Loucy (cell line): Measurements from ENCODE around the gene RBMS3.

Source experiments
- H2AFZ ChIP-seq: fragments of 200-600 bp; sonication (generic); 2 replicates; pipeline ENCODE4 v1.6.0; 2016; ENCODE audit warnings: antibody characterized with exemption, mild to moderate bottlenecking, low read length, moderate library complexity
- H3F3A ChIP-seq: fragments of 200-600 bp; 2 replicates; pipeline ENCODE4 v1.6.0; 2016; ENCODE audit warnings: antibody characterized with exemption, low read depth, mild to moderate bottlenecking
- H3K27me3 ChIP-seq: fragments of 200-600 bp; sonication (generic); 2 replicates; pipeline ENCODE4 v1.6.1; 2014; ENCODE audit warnings: low read length, mild to moderate bottlenecking; ENCODE audit not compliant: insufficient read depth, poor library complexity, severe bottlenecking
- H3K36me3 ChIP-seq: fragments of 200-600 bp; sonication (generic); 2 replicates; pipeline ENCODE4 v1.6.1; 2016; ENCODE audit warnings: low read length; ENCODE audit not compliant: insufficient read depth
- H3K4me1 ChIP-seq: fragments of 200-600 bp; sonication (generic); 2 replicates; pipeline ENCODE4 v1.5.1; 2014; ENCODE audit warnings: low read length, mild to moderate bottlenecking; ENCODE audit not compliant: insufficient read depth, poor library complexity, severe bottlenecking
- H3K4me2 ChIP-seq: fragments of 200-600 bp; sonication (generic); 2 replicates; pipeline ENCODE4 v1.6.0; 2014; ENCODE audit warnings: antibody characterized with exemption, low read length, low read depth, mild to moderate bottlenecking; ENCODE audit not compliant: poor library complexity, severe bottlenecking
- H3K4me3 ChIP-seq: fragments of 200-600 bp; sonication (generic); 2 replicates; pipeline ENCODE4 v1.5.1; 2014; ENCODE audit warnings: low read length, mild to moderate bottlenecking, mixed read lengths; ENCODE audit not compliant: poor library complexity, severe bottlenecking
- H3K79me2 ChIP-seq: fragments of 200-600 bp; sonication (generic); 2 replicates; pipeline ENCODE4 v1.6.1; 2014; ENCODE audit warnings: low read length; ENCODE audit not compliant: insufficient read depth
- H3K9ac ChIP-seq: fragments of 200-600 bp; sonication (generic); 2 replicates; pipeline ENCODE4 v1.6.0; 2014; ENCODE audit warnings: mild to moderate bottlenecking, low read depth, low read length, moderate library complexity; ENCODE audit not compliant: poor library complexity, severe bottlenecking
- H3K9me2 ChIP-seq: fragments of 200-600 bp; sonication (generic); replicated peaks from 2 replicates; pipeline ENCODE4 v1.6.1; 2016; ENCODE audit warnings: low read depth, low read length, mixed read lengths
- H3K9me3 ChIP-seq: fragments of 200-600 bp; sonication (generic); 2 replicates; pipeline ENCODE4 v1.6.1; 2014; ENCODE audit warnings: mild to moderate bottlenecking, antibody characterized with exemption, low read length, low read depth; ENCODE audit not compliant: insufficient read depth
- H4K20me1 ChIP-seq: fragments of 200-600 bp; sonication (generic); 2 replicates; pipeline ENCODE4 v1.6.0; 2014; ENCODE audit warnings: antibody characterized with exemption, low read length, mild to moderate bottlenecking; ENCODE audit not compliant: insufficient read depth, poor library complexity, severe bottlenecking
- CTCF ChIP-seq: fragments of 200-600 bp; sonication (generic); conservative IDR thresholded peaks from 2 replicates; pipeline ENCODE4 v1.5.1; 2014; ENCODE audit warnings: mild to moderate bottlenecking, antibody characterized with exemption, low read length
- EZH2phosphoT487 ChIP-seq: fragments of 200-600 bp; IDR thresholded peaks from 2 replicates; pipeline ENCODE4 v1.6.1; 2018; ENCODE audit warnings: antibody characterized with exemption, mild to moderate bottlenecking, moderate library complexity, borderline replicate concordance

The RBMS3 gene

GRCh38 chr3:29971895-29972294 is 691.0 kb downstream of the RBMS3 start:
- peaks cover 9% of the 10 kb centered on the region; the same call in 1 of the 2 replicates for H3K9me2 ChIP-seq
- H3K36me3 ChIP-seq = no peaks in the 10 kb centered on the region
- no peak overlapping the region for H3K4me2 ChIP-seq
- H3K79me2 ChIP-seq = no peaks in the 10 kb centered on the region
- H3K9me3 ChIP-seq = no peaks in the 10 kb centered on the region
- no peaks in the 10 kb centered on the region for H3K4me1 ChIP-seq
- no peaks in the 10 kb centered on the region for H3F3A ChIP-seq
- no peak overlapping the region for H3K9ac ChIP-seq
- no peak overlapping the region for H2AFZ ChIP-seq
- H3K27me3 ChIP-seq = peaks cover 3% of the 10 kb centered on the region
- H3K4me3 ChIP-seq = no peak overlapping the region
- no peaks in the 10 kb centered on the region for H4K20me1 ChIP-seq
- TF ChIP-seq EZH2phosphoT487 (no peak), CTCF (no peak)

GRCh38 chr3:29972320-29972993 is 691.6 kb downstream of the RBMS3 start:
- no peak overlapping the region for H3K9ac ChIP-seq
- no peaks in the 10 kb centered on the region for H3K79me2 ChIP-seq
- no peaks in the 10 kb centered on the region for H3K36me3 ChIP-seq
- H3F3A ChIP-seq = no peaks in the 10 kb centered on the region
- H3K4me2 ChIP-seq = no peak overlapping the region
- H3K9me3 ChIP-seq = no peaks in the 10 kb centered on the region
- TF ChIP-seq CTCF (no peak), EZH2phosphoT487 (no peak)
- H3K27me3 ChIP-seq = peaks cover 3% of the 10 kb centered on the region
- no peaks in the 10 kb centered on the region for H4K20me1 ChIP-seq
- peaks cover 9% of the 10 kb centered on the region; the same call in 1 of the 2 replicates for H3K9me2 ChIP-seq
- no peak overlapping the region for H3K4me3 ChIP-seq
- H2AFZ ChIP-seq = no peak overlapping the region
- H3K4me1 ChIP-seq = no peaks in the 10 kb centered on the region

- Histone ChIP-seq H3K4me1 (no peaks in the 10 kb centered on the region), H3K4me2 (no peak overlapping the region), H3K9me2 (peaks cover 9% of the 10 kb centered on the region; the same call in 1 of the 2 replicates), H3K79me2 (no peaks in the 10 kb centered on the region), H3K36me3 (no peaks in the 10 kb centered on the region), H3K9ac (no peak overlapping the region), H3K27me3 (peaks cover 3% of the 10 kb centered on the region), H3K4me3 (no peak overlapping the region), H3K9me3 (no peaks in the 10 kb centered on the region), H3F3A (no peaks in the 10 kb centered on the region), H4K20me1 (no peaks in the 10 kb centered on the region), H2AFZ (no peak overlapping the region)
- TF ChIP-seq CTCF (no peak), EZH2phosphoT487 (no peak)
Observed at GRCh38 chr3:29973763-29974162, 692.9 kb downstream of the RBMS3 start.
